AG09309 (cell line): ENCODE data around the gene EMD.
A peak's percentile ranks its signal among the peaks of the same experiment; 100 is the strongest.
"Not testable (repeated sequence)": the region's sequence is repeated elsewhere in the genome, so short reads cannot be mapped to it uniquely, and the experiment has no call there.

ENCODE experiments used
- DNase-seq: peaks from one replicate; pipeline ENCODE4 v3.0.0-alpha.2; 2010; ENCODE audit warnings: low read depth
- H3K4me3 ChIP-seq: 2 replicates; pipeline ENCODE4 v1.5.1; 2011; ENCODE audit warnings: mild to moderate bottlenecking, low read depth, low read length, moderate library complexity; ENCODE audit not compliant: control insufficient read depth
- CTCF ChIP-seq: IDR thresholded peaks from 2 replicates; pipeline ENCODE4 v1.5.1; 2011; ENCODE audit warnings: mild to moderate bottlenecking, low read depth, low read length, inconsistent platforms; ENCODE audit not compliant: insufficient read depth, control insufficient read depth; ENCODE audit errors: missing control alignments

EMD gene

DNA sequence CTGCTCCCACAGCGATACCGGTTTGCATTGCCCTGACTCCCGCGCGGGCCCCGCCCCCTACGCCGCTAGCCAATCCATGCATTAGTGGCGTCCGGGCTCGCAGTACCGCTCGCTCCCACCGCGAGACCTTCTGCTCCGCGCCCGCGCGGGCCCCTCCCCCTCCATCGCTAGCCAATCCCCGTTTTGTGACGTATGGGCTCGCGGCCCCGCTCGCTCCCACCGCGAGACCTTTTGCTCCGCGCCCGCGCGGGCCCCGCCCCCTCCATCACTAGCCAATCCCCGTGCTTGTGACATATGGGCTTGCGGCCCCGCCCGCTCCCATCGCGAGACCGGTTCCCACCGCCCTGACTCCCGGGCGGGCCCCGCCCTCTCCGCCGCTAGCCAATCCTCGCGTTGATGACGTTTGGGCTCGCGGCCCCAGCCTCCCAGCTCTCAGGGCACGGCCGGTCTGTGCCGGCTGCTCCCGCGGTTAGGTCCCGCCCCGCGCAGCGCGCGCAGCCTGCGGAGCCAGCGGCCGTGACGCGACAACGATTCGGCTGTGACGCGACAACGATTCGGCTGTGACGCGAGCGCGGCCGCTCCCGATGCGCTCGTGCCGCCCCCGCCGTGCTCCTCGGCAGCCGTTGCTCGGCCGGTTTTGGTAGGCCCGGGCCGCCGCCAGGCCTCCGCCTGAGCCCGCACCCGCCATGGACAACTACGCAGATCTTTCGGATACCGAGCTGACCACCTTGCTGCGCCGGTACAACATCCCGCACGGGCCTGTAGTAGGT is at the start of gene EMD:
EMD (plus strand) TSS at position 497 of the 770 bp plus-strand sequence; CDS start at position 687, 190 bp downstream.
- H3K4me3 ChIP-seq: peak within 1 kb of the TSS; percentile 81
- DNase-seq: peak; percentile 91
- no peak for TF ChIP-seq CTCF

DNA sequence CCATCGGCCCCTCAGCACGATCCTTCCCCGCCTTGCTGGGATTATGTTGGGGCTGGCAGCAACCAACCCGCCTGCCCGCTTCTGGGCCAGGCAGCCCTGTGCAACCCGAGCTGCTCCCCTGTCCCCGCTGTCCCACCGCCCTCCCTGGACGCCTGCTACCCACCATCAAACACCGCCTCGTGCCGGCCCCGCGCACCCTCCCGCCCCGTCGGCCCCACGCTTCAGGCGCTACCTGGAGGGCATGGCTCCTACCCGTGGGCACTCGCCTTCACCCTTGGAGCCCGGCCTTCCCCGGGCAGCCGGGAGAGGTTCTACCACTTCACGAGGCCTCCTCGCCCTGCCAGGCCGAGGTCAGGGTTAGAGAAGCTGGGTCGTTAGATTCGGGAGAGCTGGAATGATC is 46.5 kb upstream of the EMD start:
- no peak for DNase-seq
- no peak for TF ChIP-seq CTCF
- H3K4me3 ChIP-seq: no peak overlapping the region

DNA sequence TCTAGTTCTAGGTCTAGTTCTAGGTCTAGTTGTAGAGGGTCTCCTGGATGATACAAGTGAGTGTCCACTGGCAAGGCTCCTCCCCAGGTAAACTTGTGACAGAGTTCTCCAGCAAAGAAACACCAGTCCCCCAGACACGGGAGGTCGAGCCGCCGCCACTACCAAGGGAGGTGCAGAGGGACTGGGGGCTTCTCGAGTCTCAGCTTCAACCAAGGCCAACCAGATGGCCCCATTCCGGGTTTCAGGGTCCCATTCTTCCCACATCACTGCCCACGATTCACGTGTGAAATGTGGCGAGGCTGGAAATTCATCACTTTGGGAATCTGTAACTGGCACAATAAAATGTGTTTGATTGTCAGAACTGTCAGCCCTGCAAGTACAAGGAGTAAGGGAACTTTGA is 46.0 kb upstream of the EMD start:
- DNase-seq: no peak
- H3K4me3 ChIP-seq: no peak overlapping the region
- no peak for TF ChIP-seq CTCF

- DNase-seq: no peak
- TF ChIP-seq CTCF: no peak
- H3K4me3 ChIP-seq: no peak overlapping the region
Measured at GRCh38 chrX:154333837-154334271, 45.2 kb upstream of the EMD start.

GRCh38 chrX:154334496-154334895 is 44.6 kb upstream of the EMD start:
- no peak for DNase-seq
- no peak overlapping the region for H3K4me3 ChIP-seq
- no peak for TF ChIP-seq CTCF

DNA sequence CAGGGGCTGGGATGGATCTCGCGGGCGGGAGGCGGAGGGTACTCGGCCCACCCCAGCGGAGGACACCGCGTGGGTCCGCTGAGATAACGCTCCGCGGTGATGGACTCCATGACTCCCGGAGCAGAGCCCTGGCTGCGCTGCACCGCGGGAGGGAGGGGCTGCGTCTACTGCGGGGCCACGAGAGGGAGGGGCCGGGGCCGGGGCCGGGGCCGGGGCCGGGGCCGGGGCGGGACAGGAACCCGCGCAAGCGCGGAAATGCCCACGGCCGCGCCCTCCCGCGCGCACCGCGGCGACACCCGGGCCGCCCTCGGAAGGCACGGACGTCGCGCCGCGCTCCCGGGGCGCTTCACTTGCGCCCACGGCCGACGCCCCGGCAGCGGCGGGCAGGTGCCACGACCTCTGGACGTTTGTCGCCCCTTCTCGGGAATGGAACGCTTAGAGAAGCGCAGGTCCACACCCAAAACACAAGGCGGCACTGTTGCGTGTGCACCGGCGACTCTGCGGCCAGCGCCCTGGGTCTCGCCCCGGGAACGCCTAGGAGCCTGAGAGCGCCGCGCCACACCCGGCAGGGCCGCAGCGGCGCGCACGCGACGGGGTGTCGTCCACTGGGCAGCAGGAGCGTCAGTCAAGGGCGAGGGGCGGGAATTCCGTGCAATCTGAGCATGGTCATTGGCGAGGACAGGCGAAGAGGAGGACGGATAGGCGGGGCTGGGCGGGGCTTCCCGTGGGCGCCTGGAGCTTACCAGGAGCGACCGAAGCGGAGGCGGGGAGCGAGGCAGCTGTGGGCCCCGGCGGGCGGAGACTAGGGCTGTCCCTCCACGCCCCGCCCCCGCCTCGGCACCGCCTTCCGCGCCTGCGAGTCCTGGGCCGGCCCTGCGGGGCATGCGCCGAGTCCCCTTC is 37.4 kb upstream of the EMD start:
- H3K4me3 ChIP-seq, DNase-seq: not testable (repeated sequence)

GRCh38 chrX:154343063-154343462 is 36.0 kb upstream of the EMD start:
- DNase-seq, H3K4me3 ChIP-seq: not testable (repeated sequence)

- DNase-seq, H3K4me3 ChIP-seq: not testable (repeated sequence)
Measured at GRCh38 chrX:154343620-154344019, 35.5 kb upstream of the EMD start.
